Lower leg skin (tissue), 4 donors: ENCODE data around the gene PGAP1. TPM values are rescaled to one million over a fixed set of nuclear protein-coding genes. Genes with fewer than 3 reads are reported as not detected.

Experiments
- DNase-seq, 2 donors: peaks; one replicate each; pipeline ENCODE4 v3.0.0-alpha.2; 2019; ENCODE audit warnings: low spot score in 2 of 2
- H3K4me3 ChIP-seq: fragments of 200-600 bp; sonication (generic); 2 replicates; pipeline ENCODE4 v1.5.1; 2017; ENCODE audit warnings: mild to moderate bottlenecking, low read depth; ENCODE audit not compliant: poor library complexity, severe bottlenecking
- CTCF ChIP-seq, 3 donors: fragments of 450-650 bp; IDR thresholded peaks; one replicate each; pipeline ENCODE4 v1.5.1; 2016; ENCODE audit warnings: antibody characterized with exemption in 3 of 3, mild to moderate bottlenecking in 3 of 3, moderate library complexity in 2 of 3
- POLR2A ChIP-seq, 2 donors: fragments of 450-650 bp; IDR thresholded peaks; one replicate each; pipeline ENCODE4 v1.6.1; 2016 to 2017; ENCODE audit warnings: antibody characterized with exemption in 2 of 2, mild to moderate bottlenecking in 1 of 2, moderate library complexity in 1 of 2
- WGBS, 2 donors: methylation state at CpG; one replicate each; pipeline ENCODE4 v1.1.5; 2018; 5-methylcytosine and 5-hydroxymethylcytosine counted together
- intact Hi-C: fragments of 100-400 bp; cut with DNase I; formaldehyde crosslinking; loops from one replicate; pipeline ENCODE4 v1.15.0; 2023; ENCODE audit warnings: low total_unique reads
- total RNA-seq, 4 donors: library from RNA; depleted of rRNA; stranded (reverse); fragments of >200 nt; gene quantifications; one replicate each; pipeline ENCODE4 v1.1.0, GENCODE V29; 2016

Gene PGAP1
- total RNA-seq, 4 donors from 2014 or later = 20.0 to 25.4 (median 23.6) TPM

GRCh38 chr2:196927376-196928225, 1.1 kb upstream of the PGAP1 start:
- H3K4me3 ChIP-seq = peak overlapping the region; percentile 89
- intact Hi-C loops = no loop called here
- no peak for DNase-seq
- TF ChIP-seq POLR2A (IDR thresholded peaks at IDR 0.05) (no peak), CTCF (IDR thresholded peaks at IDR 0.05) (no peak)
- WGBS, 2 donors = 7 to 9% methylated on average over 22 of the region's 22 CpGs

GRCh38 chr2:196925768-196926561, 542 bp downstream of the PGAP1 start:
- peak in 1 of 2 donors; percentile 27 for DNase-seq
- intact Hi-C loops = no loop called here
- TF ChIP-seq CTCF (IDR thresholded peaks at IDR 0.05) (no peak), POLR2A (IDR thresholded peaks at IDR 0.05) (no peak)
- peak overlapping the region; percentile 89 for H3K4me3 ChIP-seq
- 0% methylated on average over 37 of the region's 37 CpGs for WGBS, 2 donors

- H3K4me3 ChIP-seq = peak overlapping the region; percentile 89
- 12 to 13% methylated on average over 11 of the region's 11 CpGs for WGBS, 2 donors
- DNase-seq = no peak
- TF ChIP-seq POLR2A (IDR thresholded peaks at IDR 0.05) (no peak), CTCF (IDR thresholded peaks at IDR 0.05) (no peak)
- intact Hi-C loops = no loop called here
Observed at GRCh38 chr2:196925051-196925767, 1.3 kb downstream of the PGAP1 start.

- intact Hi-C loops = no loop called here
- TF ChIP-seq POLR2A (IDR thresholded peaks at IDR 0.05) (no peak), CTCF (IDR thresholded peaks at IDR 0.05) (no peak)
- no peak overlapping the region for H3K4me3 ChIP-seq
- no peak for DNase-seq
Observed at GRCh38 chr2:196924051-196924450, 2.5 kb downstream of the PGAP1 start.

GRCh38 chr2:196918927-196919326, 7.6 kb downstream of the PGAP1 start:
- intact Hi-C loops = no loop called here
- 89 to 97% methylated on average over 3 of the region's 3 CpGs for WGBS, 2 donors
- no peak for DNase-seq
- no peak overlapping the region for H3K4me3 ChIP-seq
- TF ChIP-seq CTCF (IDR thresholded peaks at IDR 0.05) (no peak), POLR2A (IDR thresholded peaks at IDR 0.05) (no peak)
